H1 (cell line): ENCODE measurements around the gene SCRN1. TPM values are rescaled to one million over a fixed set of nuclear protein-coding genes. Genes with fewer than 3 reads are reported as not detected.

Source experiments
- ASH2L ChIP-seq: fragments of 200-600, 300-600 bp; sonication (generic); IDR thresholded peaks from one replicate; pipeline ENCODE4 v1.7.1; 2017; ENCODE audit warnings: low read length
- CBX8 ChIP-seq: fragments of 300-800, 300-1000 bp; sonication (generic); IDR thresholded peaks from 2 replicates; pipeline ENCODE4 v1.7.1; 2016; ENCODE audit warnings: low read depth, low read length, borderline replicate concordance
- KDM4A ChIP-seq: IDR thresholded peaks from one replicate; pipeline ENCODE4 v1.7.1; 2012; ENCODE audit warnings: low read depth, mild to moderate bottlenecking, moderate library complexity, low read length, inconsistent platforms; ENCODE audit not compliant: severe bottlenecking
- MAX ChIP-seq: IDR thresholded peaks from 2 replicates; pipeline ENCODE4 v1.6.1; 2012; ENCODE audit warnings: inconsistent platforms
- RFX5 ChIP-seq: IDR thresholded peaks from 2 replicates; pipeline ENCODE4 v1.6.1; 2011; ENCODE audit warnings: low read depth, low read length, improper control_type of control experiment, borderline replicate concordance
- SP1 ChIP-seq: IDR thresholded peaks from 2 replicates; pipeline ENCODE4 v1.6.1; 2011; ENCODE audit warnings: low read depth, low read length
- polyA plus RNA-seq, 7 experiments: library from polyadenylated mRNA; depleted of rRNA in 3 of 7; stranded (reverse) in 5 of 7; unstranded in 2 of 7; fragments of >200 nt in 5 of 7; fragments of 200-250 nt in 2 of 7; gene quantifications; 1 replicate in 5 of 7; 2 replicates in 1 of 7; 4 replicates in 1 of 7; pipeline versions ENCODE4 v1.2.1 to v1.2.3, GENCODE V29; 2011 to 2013; ENCODE audit warnings: missing spikeins in 2 of 7, mixed read lengths in 2 of 7
- total RNA-seq: library from RNA; stranded (reverse); fragmentation: NEBNext Ultra II Directional; extraction: Animal tissue kit (Norgen Biotek cat#: 25700); gene quantifications from 2 replicates; pipeline ENCODE4 v1.2.1, GENCODE V29; 2021

Gene SCRN1
- total and polyA plus RNA-seq, 2 of the 8 experiments (the other 6 are each of a cell fraction or from before 2014, with no cell fraction given), result 36.0 to 75.8 TPM

GRCh38 chr7:30028216-30028748 lies 38.7 kb upstream of the SCRN1 start, which contains the start of gene PLEKHA8 (continued):
- TF ChIP-seq MAX, result peak; percentile 37; the same call in 1 of the 2 replicates
- peak; percentile 74 for TF ChIP-seq ASH2L
- TF ChIP-seq SP1, result peak; percentile 98
- peak; percentile 33; the same call in 1 of the 2 replicates for TF ChIP-seq RFX5
- TF ChIP-seq KDM4A, result peak; percentile 79
- TF ChIP-seq CBX8, result no peak
